H9 (cell line): ENCODE measurements around the gene GARIN5A. TPM values are rescaled to one million over a fixed set of nuclear protein-coding genes. Genes with fewer than 3 reads are reported as not detected.

Experiments used
- DNase-seq: peaks from one replicate; pipeline ENCODE4 v3.0.0-alpha.2; 2017
- H2AFZ ChIP-seq: one replicate; pipeline ENCODE4 v1.6.1; 2013; ENCODE audit warnings: mild to moderate bottlenecking, low read length, control low read depth, moderate library complexity
- H2AK5ac ChIP-seq: 2 replicates; pipeline ENCODE4 v1.6.1; 2013; ENCODE audit warnings: low read length, control low read depth, mixed read lengths; ENCODE audit not compliant: insufficient read length
- H2BK120ac ChIP-seq: one replicate; pipeline ENCODE4 v1.6.1; 2013; ENCODE audit warnings: low read depth, mild to moderate bottlenecking, low read length, control low read depth, inconsistent platforms; ENCODE audit not compliant: poor library complexity, severe bottlenecking
- H2BK12ac ChIP-seq: 2 replicates; pipeline ENCODE4 v1.6.1; 2013; ENCODE audit warnings: low read length, control low read depth, mixed read lengths, low read depth; ENCODE audit not compliant: insufficient read length
- H2BK15ac ChIP-seq: 2 replicates; pipeline ENCODE4 v1.6.1; 2013; ENCODE audit warnings: low read depth, low read length, control low read depth
- H2BK20ac ChIP-seq: one replicate; pipeline ENCODE4 v1.6.1; 2013; ENCODE audit warnings: low read depth, mild to moderate bottlenecking, low read length, control low read depth, inconsistent platforms; ENCODE audit not compliant: poor library complexity, severe bottlenecking
- H2BK5ac ChIP-seq: 2 replicates; pipeline ENCODE4 v1.6.1; 2013; ENCODE audit warnings: low read length, control low read depth, mixed read lengths; ENCODE audit not compliant: insufficient read length
- H3K14ac ChIP-seq: 2 replicates; pipeline ENCODE4 v1.6.1; 2013; ENCODE audit warnings: low read length, control low read depth; ENCODE audit not compliant: insufficient read depth
- H3K18ac ChIP-seq: 2 replicates; pipeline ENCODE4 v1.6.1; 2013; ENCODE audit warnings: low read depth, mild to moderate bottlenecking, mixed read lengths, low read length, control low read depth; ENCODE audit not compliant: insufficient read length
- H3K23ac ChIP-seq: 2 replicates; pipeline ENCODE4 v1.6.1; 2013; ENCODE audit warnings: low read length, control low read depth, mixed read lengths, low read depth; ENCODE audit not compliant: insufficient read length
- H3K23me2 ChIP-seq: 2 replicates; pipeline ENCODE4 v1.6.1; 2013; ENCODE audit warnings: low read depth, mild to moderate bottlenecking, mixed read lengths, low read length, control low read depth; ENCODE audit not compliant: insufficient read length, poor library complexity, severe bottlenecking
- H3K27ac ChIP-seq: 2 replicates; pipeline ENCODE4 v1.5.1; 2013; ENCODE audit warnings: low read length, control low read depth, mixed read lengths, low read depth; ENCODE audit not compliant: insufficient read length
- H3K27me3 ChIP-seq: 2 replicates; pipeline ENCODE4 v1.6.1; 2013; ENCODE audit warnings: low read length, control low read depth, inconsistent platforms; ENCODE audit not compliant: insufficient read depth
- H3K4ac ChIP-seq: 2 replicates; pipeline ENCODE4 v1.6.1; 2013; ENCODE audit warnings: low read depth, mild to moderate bottlenecking, control low read depth, inconsistent platforms, low read length, moderate library complexity
- H3K4me1 ChIP-seq: 2 replicates; pipeline ENCODE4 v1.6.1; 2013; ENCODE audit warnings: low read length, control low read depth, inconsistent platforms; ENCODE audit not compliant: insufficient read depth
- H3K4me2 ChIP-seq: 2 replicates; pipeline ENCODE4 v1.6.1; 2013; ENCODE audit warnings: low read length, control low read depth, mixed read lengths; ENCODE audit not compliant: insufficient read length, insufficient read depth
- H3K56ac ChIP-seq: 2 replicates; pipeline ENCODE4 v1.6.1; 2013; ENCODE audit warnings: low read depth, mild to moderate bottlenecking, mixed read lengths, low read length, control low read depth; ENCODE audit not compliant: insufficient read length
- H3K79me1 ChIP-seq: 2 replicates; pipeline ENCODE4 v1.6.1; 2013; ENCODE audit warnings: low read depth, mild to moderate bottlenecking, moderate library complexity, low read length, control low read depth, inconsistent platforms; ENCODE audit not compliant: insufficient read depth, poor library complexity, severe bottlenecking
- H3K79me2 ChIP-seq: 2 replicates; pipeline ENCODE4 v1.6.1; 2013; ENCODE audit warnings: low read length, control low read depth, inconsistent platforms; ENCODE audit not compliant: insufficient read depth
- H3K9ac ChIP-seq: 2 replicates; pipeline ENCODE4 v1.6.1; 2013; ENCODE audit warnings: low read length, control low read depth, mixed read lengths; ENCODE audit not compliant: insufficient read length; ENCODE audit errors: extremely low read depth
- H3K9me3 ChIP-seq: one replicate; pipeline ENCODE4 v1.6.1; 2013; ENCODE audit warnings: low read depth, low read length, inconsistent platforms; ENCODE audit not compliant: control insufficient read depth
- H3T11ph ChIP-seq: one replicate; pipeline ENCODE4 v1.6.1; 2013; ENCODE audit warnings: mild to moderate bottlenecking, low read length, control low read depth, inconsistent platforms
- H4K20me1 ChIP-seq: one replicate; pipeline ENCODE4 v1.6.1; 2013; ENCODE audit not compliant: control insufficient read depth, insufficient read length, insufficient read depth
- H4K5ac ChIP-seq: 2 replicates; pipeline ENCODE4 v1.6.1; 2013; ENCODE audit warnings: low read depth, mild to moderate bottlenecking, mixed read lengths, low read length, control low read depth; ENCODE audit not compliant: insufficient read length
- H4K8ac ChIP-seq: replicated peaks from 2 replicates; pipeline ENCODE4 v1.6.1; 2013; ENCODE audit warnings: low read length, control low read depth, mixed read lengths, low read depth; ENCODE audit not compliant: insufficient read length
- H4K91ac ChIP-seq: 2 replicates; pipeline ENCODE4 v1.6.1; 2013; ENCODE audit warnings: low read depth, mild to moderate bottlenecking, moderate library complexity, mixed read lengths, low read length, control low read depth; ENCODE audit not compliant: insufficient read length
- H3K27ac Mint-ChIP-seq, 3 experiments: 2 replicates in 2 of 3; 3 replicates in 1 of 3; pipeline ENCODE4 v1.8.0; 2020 to 2021; ENCODE audit warnings: mixed read lengths in 3 of 3, mild to moderate bottlenecking in 1 of 3, moderate library complexity in 1 of 3
- H3K27me3 Mint-ChIP-seq: 2 replicates; pipeline ENCODE4 v1.8.0; 2021; ENCODE audit warnings: low read depth, mild to moderate bottlenecking, moderate library complexity, mixed read lengths
- H3K36me3 Mint-ChIP-seq, 3 experiments: 2 replicates in 2 of 3; 3 replicates in 1 of 3; pipeline ENCODE4 v1.8.0; 2020 to 2021; ENCODE audit warnings: low read depth in 3 of 3, mixed read lengths in 3 of 3; ENCODE audit not compliant: insufficient read depth in 1 of 3
- H3K4me1 Mint-ChIP-seq, 2 experiments: 2 replicates each; pipeline ENCODE4 v1.8.0; 2020; ENCODE audit warnings: mixed read lengths in 2 of 2
- H3K4me3 Mint-ChIP-seq, 2 experiments: 2 replicates in 1 of 2; 3 replicates in 1 of 2; pipeline ENCODE4 v1.8.0; 2020 to 2021; ENCODE audit warnings: mild to moderate bottlenecking in 2 of 2, mixed read lengths in 2 of 2, moderate library complexity in 1 of 2
- H3K9me3 Mint-ChIP-seq, 2 experiments: 2 replicates in 1 of 2; 3 replicates in 1 of 2; pipeline ENCODE4 v1.8.0; 2020; ENCODE audit warnings: mild to moderate bottlenecking in 2 of 2, mixed read lengths in 2 of 2, moderate library complexity in 1 of 2
- WGBS: extraction: QIAGEN DNeasy Blood & Tissue Kit; methylation state at CpG from one replicate; pipeline ENCODE4 v1.1.7; 2013; ENCODE audit warnings: missing lambda C conversion rate, low lambda C conversion rate, mixed read lengths; ENCODE audit not compliant: insufficient read length; ENCODE audit errors: extremely low coverage; 5-methylcytosine and 5-hydroxymethylcytosine counted together
- total RNA-seq: library from RNA; stranded (reverse); gene quantifications from 2 replicates; pipeline ENCODE4 v1.2.1, GENCODE V29; 2021
- TF ChIP-seq, protein P1 (sequence below): fragments of 200-600 bp; sonication (generic); conservative IDR thresholded peaks from 3 replicates; pipeline ENCODE4 v1.8.0; 2021; ENCODE audit warnings: antibody characterized with exemption, mild to moderate bottlenecking

Gene GARIN5A
- total RNA-seq, 1 experiment from 2014 or later, result 9.5 TPM

GRCh38 chr19:50506700-50507099, 30.1 kb upstream of the GARIN5A start:
- Mint-ChIP-seq H3K9me3 (no peaks in the 10 kb centered on the region; a peak in 1 of 5 replicates), H3K4me1 (peaks cover 5 to 12% of the 10 kb centered on the region in 2 experiments), H3K27ac (no peak overlapping the region), H3K36me3 (no peaks in the 10 kb centered on the region; a peak in 3 of 7 replicates), H3K27me3 (peaks cover 29% of the 10 kb centered on the region), H3K4me3 (no peak overlapping the region)
- Histone ChIP-seq H3K14ac (no peak overlapping the region), H2BK5ac (no peak overlapping the region), H3K27me3 (peaks cover 2% of the 10 kb centered on the region; the same call in 1 of the 2 replicates), H2BK12ac (no peak overlapping the region), H3K9ac (no peak overlapping the region), H3K4me1 (no peaks in the 10 kb centered on the region), H3K27ac (no peak overlapping the region), H3K4me2 (no peak overlapping the region), H2AK5ac (no peak overlapping the region), H2AFZ (no peak overlapping the region), H4K20me1 (no peaks in the 10 kb centered on the region), H4K8ac (no peak overlapping the region), H3K4ac (no peak overlapping the region), H3K79me1 (no peaks in the 10 kb centered on the region), H3K79me2 (no peaks in the 10 kb centered on the region), H3T11ph (no peak overlapping the region), H3K9me3 (no peaks in the 10 kb centered on the region), H3K56ac (no peak overlapping the region), H2BK15ac (no peak overlapping the region), H4K5ac (no peak overlapping the region), H3K23me2 (no peaks in the 10 kb centered on the region), H2BK20ac (no peak overlapping the region), H2BK120ac (no peak overlapping the region), H3K18ac (no peak overlapping the region), H4K91ac (no peak overlapping the region), H3K23ac (no peak overlapping the region)
- DNase-seq, result no peak
- 100% methylated on average over 2 of the region's 10 CpGs for WGBS
- TF ChIP-seq, protein P1, sequence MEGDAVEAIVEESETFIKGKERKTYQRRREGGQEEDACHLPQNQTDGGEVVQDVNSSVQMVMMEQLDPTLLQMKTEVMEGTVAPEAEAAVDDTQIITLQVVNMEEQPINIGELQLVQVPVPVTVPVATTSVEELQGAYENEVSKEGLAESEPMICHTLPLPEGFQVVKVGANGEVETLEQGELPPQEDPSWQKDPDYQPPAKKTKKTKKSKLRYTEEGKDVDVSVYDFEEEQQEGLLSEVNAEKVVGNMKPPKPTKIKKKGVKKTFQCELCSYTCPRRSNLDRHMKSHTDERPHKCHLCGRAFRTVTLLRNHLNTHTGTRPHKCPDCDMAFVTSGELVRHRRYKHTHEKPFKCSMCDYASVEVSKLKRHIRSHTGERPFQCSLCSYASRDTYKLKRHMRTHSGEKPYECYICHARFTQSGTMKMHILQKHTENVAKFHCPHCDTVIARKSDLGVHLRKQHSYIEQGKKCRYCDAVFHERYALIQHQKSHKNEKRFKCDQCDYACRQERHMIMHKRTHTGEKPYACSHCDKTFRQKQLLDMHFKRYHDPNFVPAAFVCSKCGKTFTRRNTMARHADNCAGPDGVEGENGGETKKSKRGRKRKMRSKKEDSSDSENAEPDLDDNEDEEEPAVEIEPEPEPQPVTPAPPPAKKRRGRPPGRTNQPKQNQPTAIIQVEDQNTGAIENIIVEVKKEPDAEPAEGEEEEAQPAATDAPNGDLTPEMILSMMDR, result no peak
